GM23338 (cell line): ENCODE results near the gene TAS2R30. TPM values are rescaled to one million over a fixed set of nuclear protein-coding genes. Genes with fewer than 3 reads are reported as not detected.

Experiments used
- ATAC-seq: fragments of 200-7000 bp; cut with Tn5 transposase; 3 replicates; pipeline ENCODE4 v1.9.1; 2020
- DNase-seq: peaks from one replicate; pipeline ENCODE4 v3.0.0-alpha.2; 2015; ENCODE audit warnings: low spot score
- H2AFZ ChIP-seq: fragments of 200-600 bp; sonication (generic); 2 replicates; pipeline ENCODE4 v1.8.0; 2016; ENCODE audit warnings: antibody characterized with exemption, mild to moderate bottlenecking, moderate library complexity
- H3F3A ChIP-seq: fragments of 200-600 bp; sonication (generic); replicated peaks from 2 replicates; pipeline ENCODE4 v1.8.0; 2017; ENCODE audit warnings: antibody characterized with exemption, mixed run types, low read depth
- H3K27ac ChIP-seq: fragments of 200-600 bp; sonication (generic); 2 replicates; pipeline ENCODE4 v1.6.1; 2016; ENCODE audit warnings: low read depth
- H3K27me3 ChIP-seq: fragments of 200-600 bp; sonication (generic); 2 replicates; pipeline ENCODE4 v1.8.0; 2016; ENCODE audit warnings: mild to moderate bottlenecking, mixed run types, moderate library complexity; ENCODE audit not compliant: insufficient read depth
- H3K36me3 ChIP-seq: fragments of 200-600 bp; sonication (generic); 2 replicates; pipeline ENCODE4 v1.8.0; 2016; ENCODE audit warnings: mild to moderate bottlenecking; ENCODE audit not compliant: insufficient read depth
- H3K4me1 ChIP-seq: fragments of 200-600 bp; sonication (generic); 2 replicates; pipeline ENCODE4 v1.8.0; 2016; ENCODE audit warnings: mild to moderate bottlenecking, moderate library complexity; ENCODE audit not compliant: insufficient read depth
- H3K4me2 ChIP-seq: fragments of 200-600 bp; sonication (generic); 2 replicates; pipeline ENCODE4 v1.7.1; 2017; ENCODE audit warnings: mixed run types
- H3K4me3 ChIP-seq: fragments of 200-600 bp; sonication (generic); 2 replicates; pipeline ENCODE4 v1.6.1; 2016; ENCODE audit warnings: mixed run types
- H3K79me2 ChIP-seq: fragments of 200-600 bp; sonication (generic); replicated peaks from 2 replicates; pipeline ENCODE4 v1.8.0; 2017; ENCODE audit warnings: mild to moderate bottlenecking; ENCODE audit not compliant: insufficient read depth
- H3K9me2 ChIP-seq: fragments of 200-600 bp; sonication (generic); 2 replicates; pipeline ENCODE4 v1.8.0; 2017; ENCODE audit not compliant: insufficient read depth
- H4K20me1 ChIP-seq: fragments of 200-600 bp; sonication (generic); replicated peaks from 2 replicates; pipeline ENCODE4 v1.8.0; 2017; ENCODE audit warnings: mild to moderate bottlenecking; ENCODE audit not compliant: insufficient read depth
- H3K27ac Mint-ChIP-seq: 2 replicates; pipeline ENCODE4 v1.8.0; 2020; ENCODE audit warnings: inconsistent platforms, mild to moderate bottlenecking, moderate library complexity, mixed read lengths
- H3K27me3 Mint-ChIP-seq: 3 replicates; pipeline ENCODE4 v1.8.0; 2022; ENCODE audit warnings: low read depth, mild to moderate bottlenecking, moderate library complexity, mixed read lengths, inconsistent platforms; ENCODE audit not compliant: insufficient read depth, poor library complexity
- H3K36me3 Mint-ChIP-seq: 3 replicates; pipeline ENCODE4 v1.8.0; 2021; ENCODE audit warnings: low read depth, mild to moderate bottlenecking, inconsistent platforms, moderate library complexity, mixed read lengths
- H3K4me1 Mint-ChIP-seq: 3 replicates; pipeline ENCODE4 v1.8.0; 2020; ENCODE audit warnings: mild to moderate bottlenecking, inconsistent platforms, mixed read lengths
- H3K4me3 Mint-ChIP-seq: 3 replicates; pipeline ENCODE4 v1.8.0; 2021; ENCODE audit warnings: moderate library complexity, mild to moderate bottlenecking, inconsistent platforms, mixed read lengths
- H3K9me3 Mint-ChIP-seq: 3 replicates; pipeline ENCODE4 v1.8.0; 2020; ENCODE audit warnings: moderate library complexity, mild to moderate bottlenecking, inconsistent platforms, mixed read lengths
- EZH2 ChIP-seq: fragments of 200-600 bp; sonication (generic); IDR thresholded peaks from one replicate; pipeline ENCODE4 v1.8.0; 2017; ENCODE audit warnings: antibody characterized with exemption, mild to moderate bottlenecking, low read depth; ENCODE audit not compliant: unreplicated experiment
- EZH2phosphoT487 ChIP-seq: fragments of 200-600 bp; sonication (generic); IDR thresholded peaks from one replicate; pipeline ENCODE4 v1.8.1; 2018; ENCODE audit warnings: antibody characterized with exemption; ENCODE audit not compliant: unreplicated experiment
- JUNB ChIP-seq: IDR thresholded peaks from one replicate; pipeline ENCODE4 v1.6.1; 2016; ENCODE audit warnings: antibody characterized with exemption; ENCODE audit not compliant: unreplicated experiment
- NANOG ChIP-seq: IDR thresholded peaks from 2 replicates; pipeline ENCODE4 v1.6.1; 2016; ENCODE audit warnings: antibody characterized with exemption, borderline replicate concordance
- POLR2AphosphoS5 ChIP-seq: IDR thresholded peaks from 2 replicates; pipeline ENCODE4 v1.6.1; 2016; ENCODE audit warnings: antibody characterized with exemption, low read depth
- STAT1 ChIP-seq: IDR thresholded peaks from one replicate; pipeline ENCODE4 v1.6.1; 2016; ENCODE audit warnings: antibody characterized with exemption; ENCODE audit not compliant: unreplicated experiment
- ZNF114 ChIP-seq: fragments of 250-450 bp; sonication (Bioruptor Pico); IDR thresholded peaks from 2 replicates; pipeline ENCODE4 v1.5.0; 2020; ENCODE audit warnings: mild to moderate bottlenecking, moderate library complexity
- ZNF331 ChIP-seq: fragments of 250-450 bp; sonication (Bioruptor Pico); IDR thresholded peaks from 2 replicates; pipeline ENCODE4 v1.5.0; 2020; ENCODE audit warnings: low read depth, mild to moderate bottlenecking, moderate library complexity
- ZNF462 ChIP-seq: fragments of 250-450 bp; sonication (Bioruptor Pico); IDR thresholded peaks from 2 replicates; pipeline ENCODE4 v1.5.0; 2020; ENCODE audit warnings: mild to moderate bottlenecking, moderate library complexity
- polyA plus RNA-seq: library from polyadenylated mRNA; unstranded; fragments of >200 nt; fragmentation: Nextera tagmentation; extraction: Ambion mirVana; gene quantifications from 2 replicates; pipeline ENCODE4 v1.2.1, GENCODE V29; 2016
- total RNA-seq: library from RNA; depleted of rRNA; stranded (reverse); fragments of >200 nt; shearing (Covaris generic); gene quantifications from 2 replicates; pipeline ENCODE4 v1.2.3, GENCODE V29; 2014
- TF ChIP-seq, protein P1 (sequence below): IDR thresholded peaks from one replicate; pipeline ENCODE4 v1.6.1; 2018; ENCODE audit warnings: antibody characterized with exemption; ENCODE audit not compliant: unreplicated experiment
- TF ChIP-seq, protein P2 (sequence below), 2 experiments: fragments of 200-600 bp in 1 of 2; sonication (generic) in 1 of 2; conservative IDR thresholded peaks; 2 replicates each; pipeline versions ENCODE4 v1.5.1 to v1.6.1; 2016 to 2017; ENCODE audit warnings: antibody characterized with exemption in 2 of 2, low read depth in 2 of 2, mild to moderate bottlenecking in 2 of 2, moderate library complexity in 1 of 2
- TF ChIP-seq, protein P3 (sequence below): IDR thresholded peaks from 2 replicates; pipeline ENCODE4 v1.6.1; 2016; ENCODE audit warnings: antibody characterized with exemption

The TAS2R30 gene
- total and polyA plus RNA-seq, 2 experiments from 2014 or later: 0.39 to 13.7 TPM

- Histone ChIP-seq H3F3A (no peaks in the 10 kb centered on the region), H2AFZ (no peak overlapping the region), H3K36me3 (no peaks in the 10 kb centered on the region), H3K9me2 (no peaks in the 10 kb centered on the region), H3K79me2 (peaks cover 15% of the 10 kb centered on the region), H3K4me2 (no peak overlapping the region), H4K20me1 (no peaks in the 10 kb centered on the region), H3K4me3 (no peak overlapping the region), H3K4me1 (no peaks in the 10 kb centered on the region), H3K27ac (no peak overlapping the region), H3K27me3 (no peaks in the 10 kb centered on the region)
- Mint-ChIP-seq H3K4me3 (no peak overlapping the region), H3K36me3 (no peaks in the 10 kb centered on the region), H3K27me3 (no peaks in the 10 kb centered on the region), H3K9me3 (no peaks in the 10 kb centered on the region), H3K27ac (no peak overlapping the region), H3K4me1 (peaks cover 6% of the 10 kb centered on the region)
- ATAC-seq (no peak), DNase-seq (no peak)
- no peak for TF ChIP-seq ZNF462
- TF ChIP-seq STAT1: no peak
- TF ChIP-seq, protein P1, sequence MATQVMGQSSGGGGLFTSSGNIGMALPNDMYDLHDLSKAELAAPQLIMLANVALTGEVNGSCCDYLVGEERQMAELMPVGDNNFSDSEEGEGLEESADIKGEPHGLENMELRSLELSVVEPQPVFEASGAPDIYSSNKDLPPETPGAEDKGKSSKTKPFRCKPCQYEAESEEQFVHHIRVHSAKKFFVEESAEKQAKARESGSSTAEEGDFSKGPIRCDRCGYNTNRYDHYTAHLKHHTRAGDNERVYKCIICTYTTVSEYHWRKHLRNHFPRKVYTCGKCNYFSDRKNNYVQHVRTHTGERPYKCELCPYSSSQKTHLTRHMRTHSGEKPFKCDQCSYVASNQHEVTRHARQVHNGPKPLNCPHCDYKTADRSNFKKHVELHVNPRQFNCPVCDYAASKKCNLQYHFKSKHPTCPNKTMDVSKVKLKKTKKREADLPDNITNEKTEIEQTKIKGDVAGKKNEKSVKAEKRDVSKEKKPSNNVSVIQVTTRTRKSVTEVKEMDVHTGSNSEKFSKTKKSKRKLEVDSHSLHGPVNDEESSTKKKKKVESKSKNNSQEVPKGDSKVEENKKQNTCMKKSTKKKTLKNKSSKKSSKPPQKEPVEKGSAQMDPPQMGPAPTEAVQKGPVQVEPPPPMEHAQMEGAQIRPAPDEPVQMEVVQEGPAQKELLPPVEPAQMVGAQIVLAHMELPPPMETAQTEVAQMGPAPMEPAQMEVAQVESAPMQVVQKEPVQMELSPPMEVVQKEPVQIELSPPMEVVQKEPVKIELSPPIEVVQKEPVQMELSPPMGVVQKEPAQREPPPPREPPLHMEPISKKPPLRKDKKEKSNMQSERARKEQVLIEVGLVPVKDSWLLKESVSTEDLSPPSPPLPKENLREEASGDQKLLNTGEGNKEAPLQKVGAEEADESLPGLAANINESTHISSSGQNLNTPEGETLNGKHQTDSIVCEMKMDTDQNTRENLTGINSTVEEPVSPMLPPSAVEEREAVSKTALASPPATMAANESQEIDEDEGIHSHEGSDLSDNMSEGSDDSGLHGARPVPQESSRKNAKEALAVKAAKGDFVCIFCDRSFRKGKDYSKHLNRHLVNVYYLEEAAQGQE: no peak
- TF ChIP-seq, protein P2, sequence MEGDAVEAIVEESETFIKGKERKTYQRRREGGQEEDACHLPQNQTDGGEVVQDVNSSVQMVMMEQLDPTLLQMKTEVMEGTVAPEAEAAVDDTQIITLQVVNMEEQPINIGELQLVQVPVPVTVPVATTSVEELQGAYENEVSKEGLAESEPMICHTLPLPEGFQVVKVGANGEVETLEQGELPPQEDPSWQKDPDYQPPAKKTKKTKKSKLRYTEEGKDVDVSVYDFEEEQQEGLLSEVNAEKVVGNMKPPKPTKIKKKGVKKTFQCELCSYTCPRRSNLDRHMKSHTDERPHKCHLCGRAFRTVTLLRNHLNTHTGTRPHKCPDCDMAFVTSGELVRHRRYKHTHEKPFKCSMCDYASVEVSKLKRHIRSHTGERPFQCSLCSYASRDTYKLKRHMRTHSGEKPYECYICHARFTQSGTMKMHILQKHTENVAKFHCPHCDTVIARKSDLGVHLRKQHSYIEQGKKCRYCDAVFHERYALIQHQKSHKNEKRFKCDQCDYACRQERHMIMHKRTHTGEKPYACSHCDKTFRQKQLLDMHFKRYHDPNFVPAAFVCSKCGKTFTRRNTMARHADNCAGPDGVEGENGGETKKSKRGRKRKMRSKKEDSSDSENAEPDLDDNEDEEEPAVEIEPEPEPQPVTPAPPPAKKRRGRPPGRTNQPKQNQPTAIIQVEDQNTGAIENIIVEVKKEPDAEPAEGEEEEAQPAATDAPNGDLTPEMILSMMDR (conservative IDR thresholded peaks at IDR 0.05; ENCODE audit: low read depth in 2 of 2): no peak
- TF ChIP-seq NANOG: no peak
- TF ChIP-seq, protein P3, sequence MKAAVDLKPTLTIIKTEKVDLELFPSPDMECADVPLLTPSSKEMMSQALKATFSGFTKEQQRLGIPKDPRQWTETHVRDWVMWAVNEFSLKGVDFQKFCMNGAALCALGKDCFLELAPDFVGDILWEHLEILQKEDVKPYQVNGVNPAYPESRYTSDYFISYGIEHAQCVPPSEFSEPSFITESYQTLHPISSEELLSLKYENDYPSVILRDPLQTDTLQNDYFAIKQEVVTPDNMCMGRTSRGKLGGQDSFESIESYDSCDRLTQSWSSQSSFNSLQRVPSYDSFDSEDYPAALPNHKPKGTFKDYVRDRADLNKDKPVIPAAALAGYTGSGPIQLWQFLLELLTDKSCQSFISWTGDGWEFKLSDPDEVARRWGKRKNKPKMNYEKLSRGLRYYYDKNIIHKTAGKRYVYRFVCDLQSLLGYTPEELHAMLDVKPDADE: no peak
- no peak for TF ChIP-seq POLR2AphosphoS5
- TF ChIP-seq EZH2phosphoT487: no peak
- TF ChIP-seq ZNF114 (CRISPR knock-in tag): no peak
- no peak for TF ChIP-seq JUNB
- TF ChIP-seq EZH2: no peak
- TF ChIP-seq ZNF331: no peak
Measured at GRCh38 chr12:11178250-11178649, 43.8 kb upstream of the TAS2R30 start.
